Parietal lobe (tissue), 1 donor: ENCODE results near the gene MAG. TPM values are rescaled to one million over a fixed set of nuclear protein-coding genes. Genes with fewer than 3 reads are reported as not detected.

Experiments
- total RNA-seq: library from RNA; depleted of rRNA; stranded (reverse); fragments of >200 nt; gene quantifications from one replicate; pipeline ENCODE4 v1.2.3, GENCODE V29; 2014

Gene MAG, protein sequence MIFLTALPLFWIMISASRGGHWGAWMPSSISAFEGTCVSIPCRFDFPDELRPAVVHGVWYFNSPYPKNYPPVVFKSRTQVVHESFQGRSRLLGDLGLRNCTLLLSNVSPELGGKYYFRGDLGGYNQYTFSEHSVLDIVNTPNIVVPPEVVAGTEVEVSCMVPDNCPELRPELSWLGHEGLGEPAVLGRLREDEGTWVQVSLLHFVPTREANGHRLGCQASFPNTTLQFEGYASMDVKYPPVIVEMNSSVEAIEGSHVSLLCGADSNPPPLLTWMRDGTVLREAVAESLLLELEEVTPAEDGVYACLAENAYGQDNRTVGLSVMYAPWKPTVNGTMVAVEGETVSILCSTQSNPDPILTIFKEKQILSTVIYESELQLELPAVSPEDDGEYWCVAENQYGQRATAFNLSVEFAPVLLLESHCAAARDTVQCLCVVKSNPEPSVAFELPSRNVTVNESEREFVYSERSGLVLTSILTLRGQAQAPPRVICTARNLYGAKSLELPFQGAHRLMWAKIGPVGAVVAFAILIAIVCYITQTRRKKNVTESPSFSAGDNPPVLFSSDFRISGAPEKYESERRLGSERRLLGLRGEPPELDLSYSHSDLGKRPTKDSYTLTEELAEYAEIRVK
- total RNA-seq = 0.31 TPM

DNA sequence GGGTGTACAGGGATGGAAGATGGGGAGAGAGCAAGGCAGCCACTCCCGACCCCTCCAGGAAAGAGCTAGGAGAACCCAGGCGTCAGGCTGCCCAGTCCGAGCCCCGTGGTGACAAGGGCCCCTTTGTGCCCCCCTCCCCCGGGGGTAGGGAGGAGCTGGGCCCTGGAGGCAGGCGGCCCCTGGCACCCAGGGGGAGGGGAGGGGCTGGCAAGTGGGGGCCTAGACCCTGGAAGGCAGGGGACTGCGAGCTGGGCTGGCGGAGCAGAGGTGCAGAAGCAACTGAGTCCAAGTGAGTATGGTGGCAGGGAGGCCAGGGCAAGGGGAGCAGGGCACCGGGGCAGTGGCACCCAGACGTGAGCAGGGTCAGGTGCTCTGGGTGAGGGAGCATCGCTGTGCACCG, at the start of gene MAG:
Gene MAG (plus strand): TSS at position 246 of the 400 bp plus-strand sequence. CDS start 3,248 bp downstream, outside the sequence.

DNA sequence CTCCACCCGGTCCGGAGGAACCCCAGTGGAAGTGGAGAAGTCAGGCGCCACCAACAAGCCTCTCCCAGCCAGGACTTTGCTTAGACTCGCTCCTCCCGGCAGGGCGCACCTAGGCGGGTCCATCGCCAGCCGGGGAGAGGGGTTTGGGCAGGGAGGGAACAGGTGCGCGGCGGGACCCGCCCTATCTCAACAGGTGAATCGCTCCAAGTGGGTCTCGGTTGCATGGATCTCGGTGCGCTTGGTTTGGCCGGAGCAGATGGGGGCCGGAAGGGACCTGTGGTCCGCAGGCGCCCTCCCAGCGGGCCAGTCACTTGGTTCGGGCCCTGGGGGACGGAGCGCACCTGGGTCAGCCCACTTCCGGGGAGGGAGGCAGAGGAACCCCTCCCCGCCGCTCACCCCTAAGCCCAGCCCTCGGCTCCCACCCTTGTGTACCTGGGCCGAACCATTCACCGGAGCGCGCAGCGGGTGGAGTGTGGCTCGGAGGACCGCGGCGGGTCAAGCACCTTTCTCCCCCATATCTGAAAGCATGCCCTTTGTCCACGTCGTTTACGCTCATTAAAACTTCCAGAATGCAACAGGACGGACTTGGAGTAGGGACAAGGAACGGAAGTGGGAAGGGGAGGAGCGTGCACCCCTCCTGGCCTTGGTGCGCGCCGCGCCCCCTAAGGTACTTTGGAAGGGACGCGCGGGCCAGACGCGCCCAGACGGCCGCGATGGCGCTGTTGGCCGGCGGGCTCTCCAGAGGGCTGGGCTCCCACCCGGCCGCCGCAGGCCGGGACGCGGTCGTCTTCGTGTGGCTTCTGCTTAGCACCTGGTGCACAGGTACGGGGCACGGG, 43.4 kb upstream of the MAG start, which contains the start of gene LSR:
Gene LSR (plus strand): TSS at position 693 of the 836 bp plus-strand sequence. CDS start 21 bp downstream, at position 714.

DNA sequence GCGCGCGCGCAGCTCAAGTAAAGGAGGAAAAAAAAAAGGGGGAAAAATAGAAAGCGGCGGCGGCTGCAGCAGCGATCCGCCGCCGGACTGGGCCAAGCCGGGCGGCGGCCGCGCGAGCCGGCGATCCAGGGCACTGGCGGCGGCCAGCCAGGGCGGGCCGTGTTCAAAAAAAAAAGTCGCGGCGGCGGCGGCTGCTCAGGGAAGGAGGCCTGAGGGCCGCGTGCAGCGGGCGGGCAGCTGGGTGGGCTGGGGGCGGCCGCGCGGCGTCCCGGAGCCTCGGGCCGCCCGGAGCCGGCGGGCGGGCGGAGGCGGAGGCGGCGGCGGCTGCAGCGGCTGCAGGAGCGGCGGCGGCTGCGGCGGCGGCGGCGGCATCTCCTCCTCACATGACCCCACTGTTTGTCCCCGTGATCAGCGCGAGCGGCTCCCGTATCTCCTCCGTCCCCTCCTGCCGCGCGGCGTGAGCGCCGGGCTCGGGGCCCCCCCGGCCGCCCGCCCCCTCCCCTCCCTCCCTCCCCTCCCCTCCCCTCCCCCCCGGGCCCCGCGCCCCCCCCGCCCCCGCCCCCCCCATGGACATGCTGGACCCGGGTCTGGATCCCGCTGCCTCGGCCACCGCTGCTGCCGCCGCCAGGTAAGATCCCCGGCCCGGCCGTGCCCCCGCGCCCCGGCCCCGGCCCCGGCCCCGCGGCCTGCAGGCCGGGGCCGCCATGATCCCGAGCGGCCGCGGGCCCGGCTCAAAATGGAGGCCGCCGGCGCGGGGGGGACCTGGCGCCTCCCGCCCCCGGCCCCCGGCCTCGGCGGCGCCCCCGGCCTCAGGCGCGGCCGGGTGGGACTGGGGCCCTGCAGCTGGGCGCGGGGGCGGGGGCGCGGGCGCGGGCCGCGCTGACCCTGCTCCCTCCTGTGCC, 23.2 kb upstream of the MAG start, which contains the start of gene USF2:
Gene USF2 (plus strand): TSS at position 427 of the 902 bp plus-strand sequence. CDS start 140 bp downstream, at position 567.

DNA sequence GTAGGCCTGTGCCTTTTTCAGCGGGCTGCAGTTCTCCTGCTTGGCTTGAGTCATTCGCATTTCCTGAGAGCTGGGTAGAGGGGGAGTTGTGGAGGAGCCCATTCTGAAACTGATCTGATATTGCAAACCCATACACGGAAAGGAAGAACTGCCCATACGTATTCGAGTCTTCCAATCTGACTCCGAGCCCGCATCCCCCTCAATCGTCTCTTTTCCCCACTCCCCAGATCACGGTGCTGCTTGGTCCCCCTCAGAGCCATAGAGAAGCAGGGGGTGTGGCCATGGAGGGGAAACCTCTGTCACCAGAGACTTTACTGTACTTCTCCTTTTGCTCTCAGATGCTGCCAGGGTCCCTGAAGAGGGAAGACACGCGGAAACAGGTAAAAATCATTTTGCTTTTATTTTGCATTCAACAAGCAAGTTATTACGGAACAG, 36.9 kb downstream of the MAG start, which contains the start of gene CD22:
Gene CD22 (plus strand): TSS at position 337 of the 435 bp plus-strand sequence. CDS start 2,854 bp downstream, outside the sequence.

DNA sequence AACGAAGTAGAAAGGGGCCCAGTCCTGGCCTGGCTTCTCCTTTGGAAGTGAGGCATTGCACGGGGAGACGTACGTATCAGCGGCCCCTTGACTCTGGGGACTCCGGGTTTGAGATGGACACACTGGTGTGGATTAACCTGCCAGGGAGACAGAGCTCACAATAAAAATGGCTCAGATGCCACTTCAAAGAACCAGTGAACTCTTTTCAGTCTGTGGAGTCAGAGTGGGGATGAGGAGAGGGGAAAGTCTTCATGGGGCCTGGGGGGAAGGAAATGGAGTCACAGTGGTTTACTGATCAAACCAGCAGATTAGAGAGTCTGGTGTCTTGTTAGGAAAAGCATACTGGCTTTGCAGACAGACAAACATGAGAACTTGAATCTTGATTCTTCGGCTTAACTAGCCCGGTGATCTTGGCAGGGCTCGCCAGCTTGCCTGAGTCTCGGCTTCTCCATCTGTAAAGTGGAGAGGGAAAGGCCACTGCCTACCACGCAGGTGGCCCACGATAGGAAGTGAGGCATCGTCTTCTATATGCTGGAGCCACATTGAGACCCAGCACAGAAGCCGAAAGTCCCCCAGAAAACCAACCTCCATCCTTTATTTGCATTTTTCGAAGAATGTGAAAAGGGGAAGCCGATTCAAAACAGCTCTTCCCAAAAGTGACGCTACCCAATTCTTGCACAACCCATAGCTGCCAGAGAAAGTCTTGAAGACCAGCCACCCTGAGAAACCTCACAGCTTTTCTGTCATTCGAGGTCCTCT, 55.4 kb downstream of the MAG start, which contains the start of gene FFAR1:
Gene FFAR1 (plus strand): TSS at position 732 of the 759 bp plus-strand sequence. CDS start 3,650 bp downstream, outside the sequence.

DNA sequence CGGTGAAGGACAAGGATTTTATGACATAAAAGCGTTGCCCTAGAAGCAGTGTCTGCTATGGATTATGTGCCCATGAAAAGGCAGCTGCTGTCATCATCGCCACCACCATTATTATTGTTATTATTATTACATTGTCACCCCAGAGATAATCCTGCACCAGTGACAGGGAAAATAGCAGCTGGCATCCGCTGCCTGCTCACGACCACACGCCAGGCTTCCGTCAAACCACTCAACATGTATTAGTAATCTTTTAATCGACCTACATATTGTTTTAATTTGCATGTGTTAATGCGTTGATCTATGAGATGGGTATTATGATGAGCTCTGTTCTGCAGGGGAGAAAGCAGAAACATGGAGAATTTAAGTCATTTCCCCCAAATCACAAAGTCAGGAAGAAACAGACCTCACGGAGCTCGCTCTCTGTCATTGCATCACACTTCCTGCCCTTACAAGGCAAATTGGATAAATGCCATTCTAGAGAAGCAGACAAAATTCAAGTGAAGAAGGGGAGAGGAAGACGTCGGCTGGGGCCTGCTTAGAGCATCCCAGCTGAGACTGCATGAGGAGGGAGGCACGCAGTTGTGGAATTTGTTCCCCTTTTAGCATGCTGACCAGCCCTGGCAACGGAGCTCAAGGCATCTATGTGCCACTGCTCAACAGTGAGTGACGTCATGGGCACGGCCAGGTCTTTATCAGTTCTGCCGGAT, 66.1 kb downstream of the MAG start, which contains the start of gene FFAR3:
Gene FFAR3 (plus strand): TSS at position 594 of the 707 bp plus-strand sequence. CDS start 431 bp downstream, outside the sequence.

Other genes with a start within 250 kb of the MAG start
- not detected for gene FXYD3, start 176.3 kb upstream of the MAG start, total RNA-seq
- 11.3 TPM for gene LGI4, start 157.1 kb upstream of the MAG start, total RNA-seq
- gene FXYD1, start 153.3 kb upstream of the MAG start, total RNA-seq = not detected
- gene FXYD7, start 148.9 kb upstream of the MAG start, total RNA-seq = 26.6 TPM
- gene FXYD5, start 137.4 kb upstream of the MAG start, total RNA-seq = not detected
- not detected for gene FAM187B, start 63.4 kb upstream of the MAG start, total RNA-seq
- 3.1 TPM for gene LSR, start 43.2 kb upstream of the MAG start, total RNA-seq
- gene USF2, start 23.2 kb upstream of the MAG start, total RNA-seq = 61.0 TPM
- not detected for gene HAMP, start 9.6 kb upstream of the MAG start, total RNA-seq
- not detected for gene CD22, start 37.0 kb downstream of the MAG start, total RNA-seq
- gene FFAR1, start 55.7 kb downstream of the MAG start, total RNA-seq = not detected
- not detected for gene FFAR3, start 66.3 kb downstream of the MAG start, total RNA-seq
- gene GPR42, start 78.9 kb downstream of the MAG start, total RNA-seq = not detected
- gene FFAR2, start 156.1 kb downstream of the MAG start, total RNA-seq = not detected
- not detected for gene KRTDAP, start 198.3 kb downstream of the MAG start, total RNA-seq
- not detected for gene DMKN, start 221.5 kb downstream of the MAG start, total RNA-seq
- gene SBSN, start 236.2 kb downstream of the MAG start, total RNA-seq = not detected
- not detected for gene GAPDHS, start 241.3 kb downstream of the MAG start, total RNA-seq